ENCODE results near the gene RBKS. TPM values are rescaled to one million over a fixed set of nuclear protein-coding genes. Genes with fewer than 3 reads are reported as not detected.

RBKS gene
- total RNA-seq, 4 donors from 2014 or later: 26.1 to 35.4 (median 33.1) TPM; not detected in 1

DNA sequence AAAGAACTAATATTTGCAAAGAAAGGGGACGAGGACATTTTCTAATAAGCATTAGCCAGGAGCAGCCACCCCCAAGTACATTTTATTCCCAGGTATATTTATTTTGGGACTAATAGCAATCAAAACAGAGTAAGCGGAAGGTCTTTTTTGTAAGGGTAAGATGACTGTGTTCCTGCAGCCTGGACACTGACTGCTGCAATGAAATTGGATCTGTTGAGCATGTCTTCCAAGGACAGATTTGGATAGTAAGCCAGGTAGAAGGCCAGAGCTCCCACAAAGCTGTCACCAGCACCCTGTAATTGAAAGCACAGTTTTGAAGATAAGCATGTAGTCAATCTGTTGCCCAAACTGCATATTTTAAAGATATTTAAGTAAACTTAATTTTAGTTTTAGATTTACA lies 108.7 kb downstream of the RBKS start:
- DNase-seq: no peak
- peaks cover 0 to 19% (median 0%) of the 10 kb centered on the region in 3 donors for H3K36me3 ChIP-seq
- TF ChIP-seq, protein P1, sequence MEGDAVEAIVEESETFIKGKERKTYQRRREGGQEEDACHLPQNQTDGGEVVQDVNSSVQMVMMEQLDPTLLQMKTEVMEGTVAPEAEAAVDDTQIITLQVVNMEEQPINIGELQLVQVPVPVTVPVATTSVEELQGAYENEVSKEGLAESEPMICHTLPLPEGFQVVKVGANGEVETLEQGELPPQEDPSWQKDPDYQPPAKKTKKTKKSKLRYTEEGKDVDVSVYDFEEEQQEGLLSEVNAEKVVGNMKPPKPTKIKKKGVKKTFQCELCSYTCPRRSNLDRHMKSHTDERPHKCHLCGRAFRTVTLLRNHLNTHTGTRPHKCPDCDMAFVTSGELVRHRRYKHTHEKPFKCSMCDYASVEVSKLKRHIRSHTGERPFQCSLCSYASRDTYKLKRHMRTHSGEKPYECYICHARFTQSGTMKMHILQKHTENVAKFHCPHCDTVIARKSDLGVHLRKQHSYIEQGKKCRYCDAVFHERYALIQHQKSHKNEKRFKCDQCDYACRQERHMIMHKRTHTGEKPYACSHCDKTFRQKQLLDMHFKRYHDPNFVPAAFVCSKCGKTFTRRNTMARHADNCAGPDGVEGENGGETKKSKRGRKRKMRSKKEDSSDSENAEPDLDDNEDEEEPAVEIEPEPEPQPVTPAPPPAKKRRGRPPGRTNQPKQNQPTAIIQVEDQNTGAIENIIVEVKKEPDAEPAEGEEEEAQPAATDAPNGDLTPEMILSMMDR (IDR thresholded peaks at IDR 0.05): no peak
- TF ChIP-seq POLR2A (IDR thresholded peaks at IDR 0.05): no peak
- no peaks in the 10 kb centered on the region for H3K27me3 ChIP-seq
- no peak overlapping the region for H3K4me3 ChIP-seq
- no peak overlapping the region for H3K27ac ChIP-seq
- peaks cover 0 to 10% (median 0%) of the 10 kb centered on the region in 4 donors for H3K4me1 ChIP-seq
- H3K9me3 ChIP-seq: no peaks in the 10 kb centered on the region

DNA sequence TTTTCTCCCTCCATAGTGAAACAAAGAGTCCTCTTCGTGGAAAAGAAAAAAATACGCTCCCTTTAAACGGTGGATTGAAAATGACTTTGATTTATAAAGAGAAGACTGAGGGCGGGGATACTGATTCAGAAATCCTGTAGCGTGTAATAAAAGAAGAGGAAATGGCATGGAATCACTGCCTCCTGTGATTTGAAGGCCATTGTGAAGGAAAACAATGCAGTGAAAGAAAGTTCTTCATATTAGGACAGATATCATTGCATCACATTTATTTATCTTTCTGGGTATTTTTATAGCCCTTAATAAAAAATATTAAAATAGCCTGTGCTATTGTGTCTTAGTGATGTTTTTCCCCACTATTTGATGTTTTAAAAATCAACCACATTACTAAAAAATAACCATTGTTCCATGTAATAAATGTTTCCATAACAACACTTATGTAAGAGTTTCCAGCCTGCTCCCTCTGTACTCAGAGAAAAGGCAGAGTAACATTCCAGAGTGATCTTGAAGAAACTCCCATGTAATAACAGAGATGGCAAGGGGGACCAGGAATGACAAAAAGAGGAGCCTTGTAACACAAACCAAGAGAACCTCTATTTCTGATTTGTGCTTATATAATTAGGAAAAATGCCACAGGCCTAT lies 110.7 kb downstream of the RBKS start:
- Histone ChIP-seq H3K4me3 (no peak overlapping the region), H3K9me3 (no peaks in the 10 kb centered on the region), H3K27ac (peak overlapping the region in 2 of 4 donors; percentile 4 to 74), H3K27me3 (no peaks in the 10 kb centered on the region), H3K4me1 (peaks cover 0 to 14% (median 0%) of the 10 kb centered on the region in 4 donors), H3K36me3 (peaks cover 0 to 29% (median 0%) of the 10 kb centered on the region in 3 donors)
- no peak for DNase-seq
- no peak for TF ChIP-seq POLR2A (IDR thresholded peaks at IDR 0.05)
- TF ChIP-seq, protein P1 (IDR thresholded peaks at IDR 0.05): no peak

DNA sequence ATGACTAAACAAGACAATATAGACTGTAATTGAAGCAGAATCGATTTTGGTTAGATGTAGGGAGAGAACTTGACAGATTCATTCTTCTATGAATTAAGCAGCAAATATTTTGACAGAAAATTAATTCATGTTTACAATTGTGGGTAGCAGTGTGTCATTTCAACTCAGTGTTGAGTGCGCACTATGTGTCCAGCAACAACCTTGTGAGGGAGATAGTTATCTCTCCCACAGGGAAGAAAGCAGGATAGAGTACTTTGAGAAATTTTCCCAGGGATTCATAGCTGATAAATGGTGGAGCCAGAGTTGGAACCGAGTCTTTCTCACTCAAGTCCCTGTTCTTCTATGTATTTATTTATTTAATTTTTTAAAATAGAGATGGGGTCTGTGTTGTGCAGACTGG lies 113.5 kb downstream of the RBKS start:
- Histone ChIP-seq H3K27me3 (no peaks in the 10 kb centered on the region), H3K27ac (peak overlapping the region in 1 of 4 donors; percentile 57), H3K9me3 (no peaks in the 10 kb centered on the region), H3K4me3 (no peak overlapping the region), H3K36me3 (peaks cover 0 to 32% (median 0%) of the 10 kb centered on the region in 3 donors), H3K4me1 (peaks cover 0 to 30% (median 6%) of the 10 kb centered on the region in 4 donors)
- TF ChIP-seq POLR2A (IDR thresholded peaks at IDR 0.05): no peak
- TF ChIP-seq, protein P1 (IDR thresholded peaks at IDR 0.05): no peak
- no peak for DNase-seq

DNA sequence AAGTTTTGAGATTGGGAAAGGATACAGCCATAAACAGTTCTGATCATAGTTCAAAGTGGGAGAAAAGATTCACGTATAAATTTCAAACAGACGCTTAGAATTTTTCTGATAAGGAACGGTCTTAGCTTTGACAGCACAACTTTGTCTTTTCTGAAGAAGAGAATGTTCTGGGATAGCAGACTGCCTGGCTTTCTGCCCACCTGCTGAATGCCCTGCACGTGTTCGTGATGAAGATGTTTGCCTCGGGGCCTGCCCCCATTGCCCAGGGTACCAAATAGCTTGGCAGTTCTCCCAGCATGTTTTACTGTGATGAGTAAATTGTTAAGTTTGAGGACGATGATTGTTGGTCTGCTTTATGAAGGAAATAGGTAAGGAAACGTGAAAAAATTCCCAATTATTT lies 114.1 kb downstream of the RBKS start:
- Histone ChIP-seq H3K9me3 (no peaks in the 10 kb centered on the region), H3K27me3 (no peaks in the 10 kb centered on the region), H3K4me3 (no peak overlapping the region), H3K36me3 (peaks cover 0 to 32% (median 0%) of the 10 kb centered on the region in 3 donors), H3K4me1 (peaks cover 0 to 30% (median 6%) of the 10 kb centered on the region in 4 donors), H3K27ac (peak overlapping the region in 1 of 4 donors; percentile 57)
- DNase-seq: no peak
- TF ChIP-seq, protein P1 (IDR thresholded peaks at IDR 0.05): no peak

DNA sequence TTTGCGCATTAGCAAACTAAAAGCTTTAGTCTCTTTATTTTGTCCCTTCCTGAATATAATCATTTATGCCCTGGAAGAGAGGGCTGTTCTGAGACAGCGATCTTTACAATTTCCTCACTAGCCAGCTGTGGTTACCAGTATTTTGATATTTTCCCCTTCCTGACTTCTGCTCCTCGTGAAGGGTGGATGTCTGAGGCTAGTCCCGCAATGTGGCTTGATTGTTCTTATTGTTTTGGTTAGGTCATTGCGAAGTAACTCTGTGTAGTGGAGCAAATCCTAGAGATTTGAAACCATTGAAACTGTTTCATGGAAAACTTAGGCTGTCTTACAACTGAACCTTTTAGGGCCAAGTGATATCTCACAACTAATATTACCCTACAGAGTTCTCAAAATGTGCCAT lies 116.2 kb downstream of the RBKS start:
- TF ChIP-seq, protein P1 (IDR thresholded peaks at IDR 0.05): no peak
- TF ChIP-seq POLR2A (IDR thresholded peaks at IDR 0.05): no peak
- Histone ChIP-seq H3K27ac (peak overlapping the region in 1 of 4 donors; percentile 26), H3K9me3 (no peaks in the 10 kb centered on the region), H3K27me3 (no peaks in the 10 kb centered on the region), H3K36me3 (peaks cover 0 to 23% (median 0%) of the 10 kb centered on the region in 3 donors), H3K4me3 (no peak overlapping the region), H3K4me1 (peaks cover 0 to 34% (median 6%) of the 10 kb centered on the region in 4 donors)
- DNase-seq: no peak

Data from Peyer's patch (tissue), 4 donors.